K562 (cell line): Measurements from ENCODE around the gene ZKSCAN5. TPM values are rescaled to one million over a fixed set of nuclear protein-coding genes. Genes with fewer than 3 reads are reported as not detected.

Source experiments
- ATAC-seq: fragments of 200-7000 bp; cut with Tn5 transposase; 3 replicates; pipeline ENCODE4 v1.9.1; 2020; ENCODE audit warnings: moderate library complexity
- BruUV-seq: library from RNA; stranded (reverse); fragments of 400-500 nt; replicated peaks from 2 replicates; lab custom pipeline; 2021; lab: Mats Ljungman, UMichigan
- CTCF ChIA-PET: fragments of 300-600 bp; formaldehyde crosslinking; extraction: SDS; loops from one replicate; lab custom pipeline; 2021; ENCODE audit warnings: low intra/inter-chr PET ratio; lab: Yijun Ruan, JAX
- POLR2A ChIA-PET: fragments of 300-600, 350-650 bp; sonication (Branson Sonifier 250); formaldehyde crosslinking; extraction: SDS; loops from one replicate; lab custom pipeline; 2021; ENCODE audit warnings: antibody characterized with exemption, inconsistent platforms; lab: Yijun Ruan, JAX
- DNase-seq, 4 experiments: peaks; one replicate each; pipeline versions ENCODE4 v3.0.0 to v3.0.0-alpha.2; 2011 to 2018; ENCODE audit warnings: low spot score in 3 of 4, mixed read lengths in 3 of 4; ENCODE audit errors: extremely low read depth in 1 of 4
- FAIRE-seq: peaks from 2 replicates; lab custom pipeline; 2011; peaks lifted over from hg19 to GRCh38; lab: Jason Lieb, UNC
- H2AFZ ChIP-seq: 2 replicates; pipeline ENCODE4 v1.6.0; 2011; ENCODE audit warnings: low read depth, low read length, control low read depth, inconsistent platforms
- H3K27ac ChIP-seq: fragments of 200-600 bp; 3 replicates; pipeline ENCODE4 v1.8.0; 2011; ENCODE audit warnings: low read depth, mild to moderate bottlenecking, control low read depth, inconsistent platforms, low read length, moderate library complexity, mixed read lengths; ENCODE audit errors: extremely low read depth
- H3K27me3 ChIP-seq, 2 experiments: fragments of 300-600 bp in 1 of 2; 2 replicates in 1 of 2; 3 replicates in 1 of 2; pipeline versions ENCODE4 v1.6.0 to v1.8.0; 2011; ENCODE audit warnings: inconsistent platforms in 2 of 2, low read length in 2 of 2, mild to moderate bottlenecking in 1 of 2, mixed read lengths in 1 of 2, moderate library complexity in 1 of 2; ENCODE audit not compliant: control insufficient read depth in 2 of 2, insufficient read depth in 2 of 2
- H3K36me3 ChIP-seq: fragments of 300-600 bp; 3 replicates; pipeline ENCODE4 v1.8.0; 2011; ENCODE audit warnings: mild to moderate bottlenecking, low read length, inconsistent platforms; ENCODE audit not compliant: control insufficient read depth, insufficient read depth
- H3K4me1 ChIP-seq, 2 experiments: fragments of 200-600 bp in 1 of 2; replicated peaks in 1 of 2; 2 replicates in 1 of 2; 3 replicates in 1 of 2; pipeline versions ENCODE4 v1.5.1 to v1.8.0; 2011; ENCODE audit warnings: inconsistent platforms in 2 of 2, low read length in 2 of 2, mild to moderate bottlenecking in 1 of 2, mixed read lengths in 1 of 2, moderate library complexity in 1 of 2; ENCODE audit not compliant: control insufficient read depth in 2 of 2, insufficient read depth in 2 of 2
- H3K4me2 ChIP-seq: 2 replicates; pipeline ENCODE4 v1.6.1; 2011; ENCODE audit warnings: low read length, control low read depth, inconsistent platforms, mixed read lengths; ENCODE audit not compliant: insufficient read depth
- H3K4me3 ChIP-seq: fragments of 200-600 bp; sonication (generic), shearing (Covaris generic); 2 replicates; pipeline ENCODE4 v1.5.1; 2016; ENCODE audit warnings: control low read depth, inconsistent platforms
- H3K79me2 ChIP-seq: fragments of 200-600 bp; 3 replicates; pipeline ENCODE4 v1.8.0; 2011; ENCODE audit warnings: low read length, inconsistent platforms; ENCODE audit not compliant: control insufficient read depth, insufficient read depth
- H3K9ac ChIP-seq, 2 experiments: 2 replicates each; pipeline versions ENCODE4 v1.6.0 to v1.6.1; 2011; ENCODE audit warnings: low read depth in 2 of 2, low read length in 2 of 2, control low read depth in 1 of 2, inconsistent platforms in 1 of 2, mild to moderate bottlenecking in 1 of 2, mixed read lengths in 1 of 2; ENCODE audit not compliant: insufficient read depth in 1 of 2
- H3K9me1 ChIP-seq: one replicate; pipeline ENCODE4 v1.6.0; 2011; ENCODE audit warnings: inconsistent platforms, mild to moderate bottlenecking, low read length, moderate library complexity; ENCODE audit not compliant: control insufficient read depth, insufficient read depth
- H3K9me3 ChIP-seq: replicated peaks from 2 replicates; pipeline ENCODE4 v1.5.1; 2011; ENCODE audit warnings: low read depth, low read length, inconsistent platforms; ENCODE audit not compliant: control insufficient read depth, insufficient read depth
- H4K20me1 ChIP-seq: replicated peaks from 2 replicates; pipeline ENCODE4 v1.6.1; 2011; ENCODE audit warnings: low read length, inconsistent platforms, mixed read lengths; ENCODE audit not compliant: control insufficient read depth, insufficient read depth
- ADNP ChIP-seq: fragments of 200-800 bp; sonication (Bioruptor generic); IDR thresholded peaks from 2 replicates; pipeline ENCODE4 v1.6.1; 2016; ENCODE audit warnings: missing genetic modification characterization, missing compliant biosample characterization
- C11orf30 ChIP-seq: fragments of 450-650 bp; IDR thresholded peaks from 2 replicates; pipeline ENCODE4 v1.6.1; 2016; ENCODE audit warnings: low read depth, mild to moderate bottlenecking
- ERF ChIP-seq: fragments of 450-650 bp; formaldehyde crosslinking; IDR thresholded peaks from 2 replicates; pipeline ENCODE4 v1.4.0; 2020; ENCODE audit warnings: mild to moderate bottlenecking, mixed read lengths
- FOXM1 ChIP-seq, 2 experiments: fragments of 450-650 bp in 1 of 2; sonication (generic) in 1 of 2; formaldehyde crosslinking in 1 of 2; IDR thresholded peaks; 2 replicates each; pipeline versions ENCODE4 v1.6.1 to v1.9.0; 2017 to 2022; ENCODE audit warnings: low read depth in 2 of 2, mild to moderate bottlenecking in 2 of 2, missing genetic modification reagents in 1 of 2, moderate library complexity in 1 of 2
- GABPA ChIP-seq: fragments of 200-800 bp; sonication (Bioruptor generic); conservative IDR thresholded peaks from 2 replicates; pipeline ENCODE4 v1.6.1; 2016; ENCODE audit warnings: low read depth, missing genetic modification characterization, missing compliant biosample characterization
- GMEB1 ChIP-seq: fragments of 250-450 bp; sonication (Bioruptor Pico); IDR thresholded peaks from 2 replicates; pipeline ENCODE4 v1.4.0; 2020; ENCODE audit warnings: mild to moderate bottlenecking
- HSF4 ChIP-seq: fragments of 250-450 bp; sonication (Bioruptor Pico); IDR thresholded peaks from 2 replicates; pipeline ENCODE4 v2.1.2; 2022; ENCODE audit warnings: mild to moderate bottlenecking, moderate library complexity, borderline replicate concordance
- IFI16 ChIP-seq: fragments of 250-450 bp; sonication (Bioruptor Pico); IDR thresholded peaks from 2 replicates; pipeline ENCODE4 v2.1.2; 2022; ENCODE audit warnings: mild to moderate bottlenecking, inconsistent platforms
- JUNB ChIP-seq: fragments of 450-650 bp; formaldehyde crosslinking; conservative IDR thresholded peaks from 2 replicates; pipeline ENCODE4 v1.4.0; 2020; ENCODE audit warnings: mild to moderate bottlenecking
- KAT2B ChIP-seq: IDR thresholded peaks from one replicate; pipeline ENCODE4 v1.6.1; 2012; ENCODE audit warnings: low read depth, mild to moderate bottlenecking, control low read depth, inconsistent platforms, low read length, moderate library complexity
- MECOM ChIP-seq: fragments of 250-450 bp; sonication (Bioruptor Pico); IDR thresholded peaks from 2 replicates; pipeline ENCODE4 v1.8.0; 2022; ENCODE audit warnings: inconsistent platforms
- POLR3G ChIP-seq: IDR thresholded peaks from 2 replicates; pipeline ENCODE4 v1.6.1; 2011; ENCODE audit not compliant: insufficient read length, insufficient replicate concordance; ENCODE audit errors: extremely low read depth
- SMARCE1 ChIP-seq: fragments of 450-650 bp; IDR thresholded peaks from 2 replicates; pipeline ENCODE4 v1.7.1; 2016; ENCODE audit warnings: mild to moderate bottlenecking
- ZBTB34 ChIP-seq: fragments of 250-450 bp; sonication (Bioruptor Pico); IDR thresholded peaks from 2 replicates; pipeline ENCODE4 v1.8.0; 2021; ENCODE audit warnings: mild to moderate bottlenecking, moderate library complexity
- ZC3H8 ChIP-seq: fragments of 450-650 bp; IDR thresholded peaks from 2 replicates; pipeline ENCODE4 v1.6.1; 2017
- ZNF395 ChIP-seq: fragments of 200-800 bp; sonication (Bioruptor generic); IDR thresholded peaks from 2 replicates; pipeline ENCODE4 v1.6.1; 2017; ENCODE audit warnings: missing genetic modification characterization, missing compliant biosample characterization
- ZNF668 ChIP-seq: fragments of 250-450 bp; sonication (Bioruptor Pico); IDR thresholded peaks from 2 replicates; pipeline ENCODE4 v1.8.0; 2022; ENCODE audit warnings: mild to moderate bottlenecking, inconsistent platforms
- ZZZ3 ChIP-seq: fragments of 450-650 bp; IDR thresholded peaks from 2 replicates; pipeline ENCODE4 v1.6.1; 2016; ENCODE audit warnings: antibody characterized with exemption, mild to moderate bottlenecking, moderate library complexity
- WGBS: fragments of 100-300 bp; shearing (Covaris generic); methylation state at CpG from one replicate; pipeline ENCODE4 v1.1.6; 2016; ENCODE audit warnings: low coverage, mixed read lengths; ENCODE audit not compliant: insufficient coverage; ENCODE audit errors: missing lambda C conversion rate; 5-methylcytosine and 5-hydroxymethylcytosine counted together
- in situ Hi-C: fragments of 300-500 bp; cut with MboI; formaldehyde crosslinking; loops from 4 replicates; pipeline ENCODE4 v1.15.0; 2018; ENCODE audit warnings: inconsistent platforms, mixed read lengths
- intact Hi-C: fragments of 100-400 bp; cut with micrococcal nuclease; formaldehyde crosslinking; loops from 2 replicates; pipeline ENCODE4 v1.14.2; 2022
- polyA plus RNA-seq, 8 experiments: library from polyadenylated mRNA; depleted of rRNA in 4 of 8; stranded (reverse) in 5 of 8; unstranded in 3 of 8; fragments of >200 nt; fragmentation: Nextera tagmentation in 2 of 8; fragmentation: Illumina TruSeq in 1 of 8; extraction: Ambion mirVana in 2 of 8; extraction: Trizol in 1 of 8; gene quantifications; 2 replicates each; pipeline versions ENCODE4 v1.2.1 to v1.2.3, GENCODE V29; 2011 to 2014; ENCODE audit warnings: inconsistent platforms in 1 of 8, missing spikeins in 1 of 8
- total RNA-seq, 7 experiments: library from RNA; depleted of rRNA in 6 of 7; stranded (reverse); fragments of >200 nt in 6 of 7; fragmentation: Illumina TruSeq in 2 of 7; extraction: Trizol in 2 of 7; gene quantifications; 2 replicates each; pipeline versions ENCODE4 v1.2.1 to v1.2.3, GENCODE V29; 2011 to 2021; ENCODE audit warnings: low replicate concordance in 1 of 7

The ZKSCAN5 gene
- total and polyA plus RNA-seq, 9 of the 15 experiments (the other 6 are each of a cell fraction or from before 2014, with no cell fraction given) = 4.2 to 19.0 (median 15.0) TPM

GRCh38 chr7:99554939-99555338, 50.5 kb downstream of the ZKSCAN5 start:
- Histone ChIP-seq H3K4me2 (no peak overlapping the region), H3K27me3 (no peaks in the 10 kb centered on the region), H3K27ac (no peak overlapping the region), H2AFZ (no peak overlapping the region), H3K4me3 (no peak overlapping the region), H3K4me1 (peaks cover 14 to 16% of the 10 kb centered on the region in 2 experiments; a peak in 4 of 5 replicates), H3K9me1 (no peaks in the 10 kb centered on the region), H3K36me3 (peaks cover 40% of the 10 kb centered on the region), H4K20me1 (no peaks in the 10 kb centered on the region), H3K9ac (no peak overlapping the region), H3K9me3 (no peaks in the 10 kb centered on the region), H3K79me2 (peaks cover 51% of the 10 kb centered on the region)
- FAIRE-seq = no peak
- TF ChIP-seq JUNB (CRISPR knock-in tag) = no peak
- TF ChIP-seq ADNP = no peak
- no peak for TF ChIP-seq ZBTB34 (CRISPR knock-in tag)
- TF ChIP-seq GMEB1 (CRISPR knock-in tag) = no peak
- no peak for TF ChIP-seq MECOM
- TF ChIP-seq ERF (CRISPR knock-in tag) = no peak
- no peak for TF ChIP-seq C11orf30
- no peak for TF ChIP-seq ZC3H8
- TF ChIP-seq POLR3G = no peak
- TF ChIP-seq ZNF668 (CRISPR knock-in tag) = no peak
- no peak for TF ChIP-seq ZZZ3
- no peak for TF ChIP-seq HSF4
- no peak for TF ChIP-seq KAT2B
- no peak for TF ChIP-seq ZNF395 (CRISPR knock-in tag)
- TF ChIP-seq GABPA = no peak
- no peak for TF ChIP-seq SMARCE1
- TF ChIP-seq IFI16 (CRISPR knock-in tag) = no peak
- TF ChIP-seq FOXM1 (IDR thresholded peaks at IDR 0.05; ENCODE audit: low read depth) = no peak
- TF ChIP-seq FOXM1 (CRISPR knock-in tag; IDR thresholded peaks at IDR 0.05; ENCODE audit: low read depth) = no peak
- POLR2A ChIA-PET = interaction anchor here (1.1 kb wide), 1 partner anchor 50 kb away, joined by 3 read pairs; no protein-coding TSS in a partner anchor
- in situ Hi-C loops = no loop called here
- BruUV-seq = no TSS peak
- CTCF ChIA-PET = no interaction called here
- no peak for ATAC-seq
- DNase-seq = no peak
- WGBS = 71% methylated on average over 2 of the region's 2 CpGs
- intact Hi-C loops = loop anchor here (5.0 to 10.0 kb wide), 2 partner anchors 48 to 80 kb away; partner anchors contain the start of gene ZNF789
